Measurements from ENCODE around the gene IL32.

Gene IL32

GRCh38 chr16:3020604-3021448 lies 44.6 kb upstream of the IL32 start (continued):
- TF ChIP-seq ZSCAN4 (tag by site-specific recombination; IDR thresholded peaks at IDR 0.05): peak; percentile 19; the same call in 1 of the 2 replicates
- no peak for TF ChIP-seq ZNF768 (tag by site-specific recombination; IDR thresholded peaks at IDR 0.05)
- TF ChIP-seq ZNF302 (tag by site-specific recombination; IDR thresholded peaks at IDR 0.05; ENCODE audit: low read depth): no peak
- TF ChIP-seq YY2 (tag by site-specific recombination; IDR thresholded peaks at IDR 0.05): no peak
- TF ChIP-seq BCL11A (tag by site-specific recombination; IDR thresholded peaks at IDR 0.05; ENCODE audit: low read depth): peak; percentile 73
- TF ChIP-seq ZNF114 (tag by site-specific recombination; IDR thresholded peaks at IDR 0.05): no peak
- peak; percentile 100 for TF ChIP-seq PATZ1 (tag by site-specific recombination; IDR thresholded peaks at IDR 0.05)
- TF ChIP-seq ZXDB (tag by site-specific recombination; IDR thresholded peaks at IDR 0.05): peak; percentile 90
- TF ChIP-seq ZNF792 (tag by site-specific recombination; IDR thresholded peaks at IDR 0.05): no peak
- peak; percentile 83 for TF ChIP-seq WT1 (tag by site-specific recombination; IDR thresholded peaks at IDR 0.05)
- TF ChIP-seq ZNF274 (IDR thresholded peaks at IDR 0.05; ENCODE audit: low read length): no peak
- no peak for TF ChIP-seq ZNF274 (tag by site-specific recombination; IDR thresholded peaks at IDR 0.05; ENCODE audit: borderline replicate concordance)
- TF ChIP-seq ZNF658 (tag by site-specific recombination; IDR thresholded peaks at IDR 0.05): no peak
- TF ChIP-seq ZNF521 (tag by site-specific recombination; IDR thresholded peaks at IDR 0.05): no peak
- no peak for TF ChIP-seq ZNF548 (tag by site-specific recombination; IDR thresholded peaks at IDR 0.05)
- TF ChIP-seq ZNF76 (tag by site-specific recombination; IDR thresholded peaks at IDR 0.05; ENCODE audit: borderline replicate concordance, low read depth): peak; percentile 74; the same call in 1 of the 2 replicates
- no peak for TF ChIP-seq ZNF18 (tag by site-specific recombination; IDR thresholded peaks at IDR 0.05)
- no peak for TF ChIP-seq ZNF404 (tag by site-specific recombination; IDR thresholded peaks at IDR 0.05)
- no peak for TF ChIP-seq ZSCAN30 (tag by site-specific recombination; IDR thresholded peaks at IDR 0.05)
- TF ChIP-seq ZNF335 (tag by site-specific recombination; conservative IDR thresholded peaks at IDR 0.05): peak; percentile 49
- no peak for TF ChIP-seq ZNF585B (tag by site-specific recombination; IDR thresholded peaks at IDR 0.05)
- peak; percentile 99 for TF ChIP-seq KLF17 (tag by site-specific recombination; IDR thresholded peaks at IDR 0.05)
- no peak for TF ChIP-seq TCF7L2 (IDR thresholded peaks at IDR 0.05; ENCODE audit: borderline replicate concordance, low read depth, low read length)
- TF ChIP-seq AEBP2 (tag by site-specific recombination; IDR thresholded peaks at IDR 0.05; ENCODE audit: borderline replicate concordance): no peak
- TF ChIP-seq ZNF501 (tag by site-specific recombination; IDR thresholded peaks at IDR 0.05): no peak
- no peak for TF ChIP-seq BCL6B (tag by site-specific recombination; IDR thresholded peaks at IDR 0.05)
- no peak for TF ChIP-seq PRDM6 (tag by site-specific recombination; IDR thresholded peaks at IDR 0.05)
- TF ChIP-seq ZNF423 (tag by site-specific recombination; IDR thresholded peaks at IDR 0.05): no peak
- TF ChIP-seq ZNF223 (tag by site-specific recombination; IDR thresholded peaks at IDR 0.05): no peak
- no peak for TF ChIP-seq ZNF214 (tag by site-specific recombination; IDR thresholded peaks at IDR 0.05; ENCODE audit: borderline replicate concordance)

Data from HEK293 (cell line).